Mucosa of rectum (tissue), 2 donors: Measurements from ENCODE around the gene FERMT3.

ENCODE experiments used
- H3K27ac ChIP-seq, 2 donors: one replicate each; pipeline ENCODE4 v1.7.0; 2013; ENCODE audit warnings: inconsistent platforms in 2 of 2, low read depth in 2 of 2, low read length in 2 of 2
- H3K27me3 ChIP-seq, 2 donors: one replicate each; pipeline ENCODE4 v1.7.0; 2013; ENCODE audit warnings: low read length in 2 of 2; ENCODE audit not compliant: control insufficient read depth in 2 of 2, insufficient read depth in 2 of 2
- H3K36me3 ChIP-seq, 2 donors: one replicate each; pipeline ENCODE4 v1.7.0; 2013; ENCODE audit warnings: low read length in 2 of 2; ENCODE audit not compliant: control insufficient read depth in 2 of 2, insufficient read depth in 2 of 2
- H3K4me1 ChIP-seq, 2 donors: one replicate each; pipeline ENCODE4 v1.7.0; 2013; ENCODE audit warnings: low read length in 2 of 2, mild to moderate bottlenecking in 1 of 2; ENCODE audit not compliant: control insufficient read depth in 2 of 2, insufficient read depth in 2 of 2
- H3K4me3 ChIP-seq, 2 donors: one replicate each; pipeline ENCODE4 v1.7.0; 2013; ENCODE audit warnings: low read length in 2 of 2
- H3K9ac ChIP-seq, 2 donors: one replicate each; pipeline ENCODE4 v1.7.0; 2013; ENCODE audit warnings: low read length in 2 of 2, low read depth in 1 of 2, mild to moderate bottlenecking in 1 of 2
- H3K9me3 ChIP-seq, 2 donors: one replicate each; pipeline ENCODE4 v1.7.0; 2013; ENCODE audit warnings: low read length in 2 of 2; ENCODE audit not compliant: control insufficient read depth in 2 of 2
- donor health status: healthy.
- donor health status: Normal muscosa, but diverticular disease.

Gene FERMT3

DNA sequence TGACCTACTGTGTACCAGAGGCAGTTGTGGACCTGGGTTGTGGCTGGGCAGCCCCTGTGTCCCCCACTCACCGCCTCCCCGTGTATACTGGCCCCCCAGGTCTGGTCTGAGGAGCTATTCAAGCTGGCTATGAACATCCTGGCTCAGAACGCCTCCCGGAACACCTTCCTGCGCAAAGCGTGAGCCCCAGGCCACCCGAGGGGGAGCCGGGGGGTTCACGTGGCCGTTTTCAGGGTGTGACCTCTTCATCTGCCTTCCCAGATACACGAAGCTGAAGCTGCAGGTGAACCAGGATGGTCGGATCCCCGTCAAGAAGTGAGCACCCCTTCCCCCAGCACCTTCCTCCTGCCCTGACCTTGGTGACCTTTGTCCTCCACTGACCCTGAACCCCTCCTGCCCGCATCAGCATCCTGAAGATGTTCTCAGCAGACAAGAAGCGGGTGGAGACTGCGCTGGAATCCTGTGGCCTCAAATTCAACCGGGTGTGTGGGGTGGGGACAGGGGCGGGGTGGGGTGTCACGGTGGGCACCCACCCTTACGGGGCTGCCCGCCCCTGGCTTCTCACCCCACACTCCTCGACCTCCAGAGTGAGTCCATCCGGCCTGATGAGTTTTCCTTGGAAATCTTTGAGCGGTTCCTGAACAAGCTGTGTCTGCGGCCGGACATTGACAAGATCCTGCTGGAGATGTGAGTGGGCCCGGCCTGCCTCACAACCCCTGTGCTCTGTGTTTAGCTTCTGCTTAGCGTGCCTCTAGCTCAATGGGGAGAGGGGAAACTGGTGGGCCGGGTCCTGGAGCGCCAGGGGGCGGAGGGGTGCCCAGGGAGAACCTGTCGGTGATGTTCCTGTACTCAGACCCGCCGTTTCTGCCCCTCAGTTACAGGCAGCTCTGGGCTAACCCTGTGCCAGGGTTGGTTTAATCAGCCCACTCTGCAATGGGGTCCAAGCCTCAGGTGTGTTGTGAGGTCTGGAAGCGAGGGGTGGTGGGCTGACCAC, 48.9 kb downstream of the FERMT3 start:
- Histone ChIP-seq H3K4me3 (no peak overlapping the region), H3K9ac (no peak overlapping the region), H3K27ac (no peak overlapping the region), H3K36me3 (peaks cover 39 to 47% of the 10 kb centered on the region in 2 donors), H3K4me1 (peaks cover 20 to 23% of the 10 kb centered on the region in 2 donors), H3K9me3 (no peaks in the 10 kb centered on the region), H3K27me3 (no peaks in the 10 kb centered on the region)

DNA sequence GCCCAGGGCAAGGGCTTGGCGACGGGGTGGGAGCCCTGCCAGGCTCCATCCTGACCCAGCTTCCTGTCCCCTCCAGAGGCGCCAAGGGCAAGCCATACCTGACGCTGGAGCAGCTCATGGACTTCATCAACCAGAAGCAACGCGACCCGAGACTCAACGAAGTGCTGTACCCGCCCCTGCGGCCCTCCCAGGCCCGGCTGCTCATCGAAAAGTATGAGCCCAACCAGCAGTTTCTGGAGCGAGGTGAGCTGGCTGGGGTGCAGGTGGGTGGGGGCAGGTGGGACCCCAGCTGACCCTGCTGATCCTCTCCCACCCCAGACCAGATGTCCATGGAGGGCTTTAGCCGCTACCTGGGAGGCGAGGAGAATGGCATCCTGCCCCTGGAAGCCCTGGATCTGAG, 49.8 kb downstream of the FERMT3 start:
- peaks cover 41 to 50% of the 10 kb centered on the region in 2 donors for H3K36me3 ChIP-seq
- no peak overlapping the region for H3K27ac ChIP-seq
- no peaks in the 10 kb centered on the region for H3K27me3 ChIP-seq
- no peaks in the 10 kb centered on the region for H3K9me3 ChIP-seq
- H3K9ac ChIP-seq = no peak overlapping the region
- peaks cover 14 to 17% of the 10 kb centered on the region in 2 donors for H3K4me1 ChIP-seq
- no peak overlapping the region for H3K4me3 ChIP-seq

DNA sequence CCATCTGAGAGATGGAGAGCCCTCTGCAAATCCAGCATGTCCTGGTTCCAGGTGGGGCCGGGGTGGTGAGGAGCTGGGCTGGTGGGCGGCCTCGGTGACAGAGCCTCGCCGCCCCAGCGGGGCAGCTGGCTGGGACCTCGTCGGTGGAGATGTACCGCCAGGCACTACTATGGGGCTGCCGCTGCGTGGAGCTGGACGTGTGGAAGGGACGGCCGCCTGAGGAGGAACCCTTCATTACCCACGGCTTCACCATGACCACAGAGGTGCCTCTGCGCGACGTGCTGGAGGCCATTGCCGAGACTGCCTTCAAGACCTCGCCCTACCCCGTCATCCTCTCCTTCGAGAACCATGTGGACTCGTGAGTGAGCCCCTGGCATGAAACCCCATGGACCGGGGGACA, 51.8 kb downstream of the FERMT3 start:
- no peak overlapping the region for H3K9ac ChIP-seq
- peaks cover 2 to 6% of the 10 kb centered on the region in 2 donors for H3K4me1 ChIP-seq
- H3K27me3 ChIP-seq = no peaks in the 10 kb centered on the region
- no peak overlapping the region for H3K4me3 ChIP-seq
- H3K27ac ChIP-seq = no peak overlapping the region
- H3K9me3 ChIP-seq = no peaks in the 10 kb centered on the region
- H3K36me3 ChIP-seq = peaks cover 59 to 68% of the 10 kb centered on the region in 2 donors

DNA sequence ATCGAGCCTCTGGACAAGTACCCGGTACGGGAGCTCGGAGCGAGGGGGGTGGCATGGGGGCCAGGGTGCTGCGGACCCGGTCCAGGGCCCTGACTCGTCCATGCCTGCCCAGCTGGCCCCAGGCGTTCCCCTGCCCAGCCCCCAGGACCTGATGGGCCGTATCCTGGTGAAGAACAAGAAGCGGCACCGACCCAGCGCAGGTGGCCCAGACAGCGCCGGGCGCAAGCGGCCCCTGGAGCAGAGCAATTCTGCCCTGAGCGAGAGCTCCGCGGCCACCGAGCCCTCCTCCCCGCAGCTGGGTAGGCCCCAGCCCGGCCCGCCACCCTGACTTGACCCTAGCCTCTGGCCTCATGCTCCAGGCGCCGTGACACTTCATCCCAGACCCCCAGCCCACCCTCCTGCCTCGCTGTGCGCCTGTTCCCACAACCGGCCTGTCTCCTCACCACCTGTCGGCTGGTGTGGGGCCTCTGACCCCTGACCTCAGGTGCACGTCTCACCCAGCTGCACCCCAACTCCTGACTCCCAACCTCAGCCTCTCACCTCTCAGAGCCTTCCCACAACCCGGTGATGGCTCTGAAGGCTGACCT, 52.5 kb downstream of the FERMT3 start:
- Histone ChIP-seq H3K9ac (no peak overlapping the region), H3K36me3 (peaks cover 63 to 73% of the 10 kb centered on the region in 2 donors), H3K4me1 (no peaks in the 10 kb centered on the region), H3K27ac (no peak overlapping the region), H3K4me3 (no peak overlapping the region), H3K9me3 (no peaks in the 10 kb centered on the region), H3K27me3 (no peaks in the 10 kb centered on the region)

DNA sequence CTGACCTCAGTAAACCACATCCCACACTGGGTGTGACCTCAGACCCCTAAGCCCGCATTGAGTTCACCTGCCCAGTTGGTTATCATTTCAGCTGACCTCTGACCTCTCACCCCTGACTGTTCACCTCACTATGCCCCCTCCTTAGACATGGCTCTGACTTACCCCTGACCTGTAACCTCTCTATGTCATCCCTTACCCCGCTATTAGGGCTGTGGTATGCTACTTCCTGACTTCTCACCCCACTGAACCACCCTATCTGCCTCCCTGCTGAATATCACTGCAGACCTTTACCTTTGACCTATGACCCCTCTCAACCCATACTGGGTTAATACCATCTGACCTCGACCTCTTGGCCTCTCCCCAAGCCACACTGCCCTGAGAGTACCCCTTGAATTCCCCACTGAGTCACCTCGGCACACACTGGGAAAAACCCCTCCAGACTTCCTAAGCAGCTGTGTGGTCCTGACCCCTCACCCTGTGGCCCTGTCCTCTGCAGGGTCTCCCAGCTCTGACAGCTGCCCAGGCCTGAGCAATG, 53.1 kb downstream of the FERMT3 start:
- Histone ChIP-seq H3K27me3 (no peaks in the 10 kb centered on the region), H3K9me3 (no peaks in the 10 kb centered on the region), H3K4me3 (no peak overlapping the region), H3K9ac (no peak overlapping the region), H3K36me3 (peaks cover 62 to 76% of the 10 kb centered on the region in 2 donors), H3K27ac (no peak overlapping the region), H3K4me1 (no peaks in the 10 kb centered on the region)

DNA sequence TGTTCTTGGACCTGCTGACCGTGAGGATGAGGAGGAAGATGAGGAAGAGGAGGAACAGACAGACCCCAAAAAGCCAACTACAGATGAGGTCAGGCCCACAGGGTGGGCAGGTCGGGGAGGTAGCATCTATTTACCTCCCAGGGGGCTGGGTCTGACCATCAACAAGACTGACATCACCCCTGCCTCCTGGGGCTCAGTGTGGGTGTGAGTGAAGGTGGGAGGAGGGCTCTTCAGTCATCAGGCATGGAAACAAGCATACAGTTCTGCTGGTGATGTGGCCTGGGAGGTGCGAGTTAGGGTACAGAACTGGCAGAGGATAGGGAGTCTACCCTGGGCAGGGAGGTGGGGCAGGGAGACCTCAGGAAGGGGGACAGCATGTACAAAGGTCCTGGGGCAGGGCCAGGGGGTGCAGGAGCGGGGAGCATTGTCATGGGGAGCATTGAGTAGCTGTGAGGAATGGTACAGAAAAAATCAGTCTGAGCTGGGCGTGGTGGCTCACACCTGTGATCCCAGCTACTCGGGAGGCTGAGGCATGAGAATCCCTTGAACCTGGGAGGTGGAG, 53.7 kb downstream of the FERMT3 start:
- Histone ChIP-seq H3K27ac (no peak overlapping the region), H3K4me3 (no peak overlapping the region), H3K9me3 (no peaks in the 10 kb centered on the region), H3K36me3 (peaks cover 58 to 73% of the 10 kb centered on the region in 2 donors), H3K9ac (no peak overlapping the region), H3K4me1 (no peaks in the 10 kb centered on the region), H3K27me3 (no peaks in the 10 kb centered on the region)

DNA sequence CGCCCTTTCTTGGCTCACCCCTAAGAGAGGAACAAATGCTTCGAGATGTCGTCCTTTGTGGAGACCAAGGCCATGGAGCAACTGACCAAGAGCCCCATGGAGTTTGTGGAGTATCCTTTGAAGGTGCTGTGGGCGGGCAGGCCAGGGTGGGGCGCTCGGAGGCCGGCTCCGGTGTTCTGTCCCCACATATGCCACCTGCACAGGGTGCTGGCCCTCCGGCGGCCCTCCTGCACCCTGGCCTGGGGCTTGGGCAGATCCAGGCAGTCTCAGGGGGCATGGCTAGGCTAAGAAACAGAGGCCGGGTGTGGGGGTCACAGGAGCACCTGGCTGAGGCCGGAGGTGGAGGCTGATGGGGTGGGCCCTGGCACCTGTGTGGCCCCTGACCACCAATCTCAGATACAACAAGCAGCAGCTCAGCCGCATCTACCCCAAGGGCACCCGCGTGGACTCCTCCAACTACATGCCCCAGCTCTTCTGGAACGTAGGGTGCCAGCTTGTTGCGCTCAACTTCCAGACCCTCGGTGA, 55.1 kb downstream of the FERMT3 start:
- Histone ChIP-seq H3K4me1 (peaks cover 0 to 2% of the 10 kb centered on the region in 2 donors), H3K27ac (no peak overlapping the region), H3K4me3 (no peak overlapping the region), H3K36me3 (peaks cover 59 to 75% of the 10 kb centered on the region in 2 donors), H3K27me3 (no peaks in the 10 kb centered on the region), H3K9ac (no peak overlapping the region), H3K9me3 (no peaks in the 10 kb centered on the region)

DNA sequence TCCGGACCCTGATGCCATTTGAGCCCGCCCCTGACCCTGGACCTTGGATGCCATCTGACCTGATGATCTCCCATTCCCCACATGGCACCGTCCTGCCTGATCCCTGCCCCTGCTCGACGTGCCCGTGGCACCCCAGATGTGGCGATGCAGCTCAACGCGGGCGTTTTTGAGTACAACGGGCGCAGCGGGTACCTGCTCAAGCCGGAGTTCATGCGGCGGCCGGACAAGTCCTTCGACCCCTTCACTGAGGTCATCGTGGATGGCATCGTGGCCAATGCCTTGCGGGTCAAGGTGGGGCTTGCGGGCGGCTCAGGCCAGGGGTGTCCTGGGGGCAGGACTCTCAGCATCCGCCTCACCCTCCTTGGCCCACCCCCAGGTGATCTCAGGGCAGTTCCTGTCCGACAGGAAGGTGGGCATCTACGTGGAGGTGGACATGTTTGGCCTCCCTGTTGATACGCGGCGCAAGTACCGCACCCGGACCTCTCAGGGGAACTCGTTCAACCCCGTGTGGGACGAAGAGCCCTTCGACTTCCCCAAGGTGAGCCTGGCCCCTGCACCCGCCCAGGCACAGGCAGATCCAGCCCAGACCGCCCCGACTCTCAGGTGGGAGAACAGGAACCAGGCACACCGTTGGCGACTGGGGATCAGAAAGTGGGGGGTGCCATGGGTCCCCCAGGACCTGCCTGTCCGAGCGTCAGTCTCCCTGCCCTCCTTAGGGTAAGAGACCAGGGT, 55.9 kb downstream of the FERMT3 start:
- no peak overlapping the region for H3K4me3 ChIP-seq

DNA sequence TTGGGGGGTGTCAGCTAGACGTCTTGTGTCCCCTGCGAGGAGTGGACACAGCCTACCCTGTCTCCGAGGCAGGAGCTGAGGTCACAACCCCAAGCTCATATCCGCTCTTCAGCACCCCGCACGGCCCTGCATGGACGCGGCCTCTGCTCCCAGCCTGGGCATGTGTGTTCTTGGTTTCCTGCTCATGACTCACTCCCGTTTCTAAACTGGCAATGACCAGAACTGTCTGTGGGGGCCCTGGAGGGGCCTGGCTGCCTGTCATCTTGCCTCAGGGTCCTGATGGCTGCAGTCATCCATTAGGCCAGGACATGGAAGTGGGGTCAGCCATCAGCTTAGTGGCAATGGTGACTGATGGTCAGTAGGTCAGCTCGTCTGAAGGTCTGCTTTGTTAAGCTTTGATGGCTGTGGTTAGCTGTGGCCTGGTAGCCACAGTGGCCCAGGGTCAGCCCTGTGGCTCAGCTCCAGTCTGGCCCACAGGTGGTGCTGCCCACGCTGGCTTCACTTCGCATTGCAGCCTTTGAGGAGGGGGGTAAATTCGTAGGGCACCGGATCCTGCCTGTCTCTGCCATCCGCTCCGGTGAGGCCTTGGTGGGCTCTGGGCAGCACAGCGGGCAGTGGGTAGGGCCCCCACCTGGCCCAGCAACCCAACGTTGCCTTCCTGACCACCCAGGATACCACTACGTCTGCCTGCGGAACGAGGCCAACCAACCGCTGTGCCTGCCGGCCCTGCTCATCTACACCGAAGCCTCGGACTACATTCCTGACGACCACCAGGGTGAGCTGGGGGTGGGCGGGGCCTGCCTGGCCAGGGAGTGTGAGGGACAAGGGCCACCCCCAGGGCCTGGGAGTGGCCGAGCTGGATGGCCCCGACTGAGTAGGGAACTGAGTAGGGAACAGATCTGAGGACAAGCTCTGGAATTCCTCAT, 56.8 kb downstream of the FERMT3 start:
- Histone ChIP-seq H3K36me3 (peaks cover 60 to 66% of the 10 kb centered on the region in 2 donors), H3K27ac (no peak overlapping the region), H3K4me1 (peaks cover 10 to 14% of the 10 kb centered on the region in 2 donors), H3K27me3 (no peaks in the 10 kb centered on the region), H3K9me3 (no peaks in the 10 kb centered on the region), H3K4me3 (no peak overlapping the region), H3K9ac (no peak overlapping the region)

More for the DNA sequence above, 55.9 kb downstream of the FERMT3 start:
- Histone ChIP-seq H3K27ac (no peak overlapping the region), H3K9ac (no peak overlapping the region), H3K4me1 (peaks cover 3 to 6% of the 10 kb centered on the region in 2 donors), H3K36me3 (peaks cover 60 to 71% of the 10 kb centered on the region in 2 donors), H3K27me3 (no peaks in the 10 kb centered on the region), H3K9me3 (no peaks in the 10 kb centered on the region)
